Lung (tissue), 12 donors: ENCODE results near the gene C16orf89. TPM values are rescaled to one million over a fixed set of nuclear protein-coding genes. Genes with fewer than 3 reads are reported as not detected.

Experiments used
- ATAC-seq: fragments of 200-7000 bp; cut with Tn5 transposase; one replicate; pipeline ENCODE4 v1.9.1; 2020; ENCODE audit warnings: moderate number of reproducible peaks; ENCODE audit not compliant: insufficient read depth, low FRiP score
- DNase-seq, 3 donors: peaks; one replicate each; pipeline ENCODE4 v3.0.0-alpha.2; 2013 to 2017
- H3K27ac ChIP-seq, 2 donors: one replicate each; pipeline ENCODE4 v1.5.1; 2013; ENCODE audit warnings: mild to moderate bottlenecking in 2 of 2, moderate library complexity in 2 of 2, control low read depth in 1 of 2, inconsistent platforms in 1 of 2, low read depth in 1 of 2, low read length in 1 of 2
- H3K27me3 ChIP-seq, 3 donors: one replicate each; pipeline ENCODE4 v1.5.1; 2013; ENCODE audit warnings: low read length in 2 of 3; ENCODE audit not compliant: control insufficient read depth in 3 of 3, insufficient read depth in 3 of 3
- H3K36me3 ChIP-seq, 4 donors: one replicate each; pipeline ENCODE4 v1.5.1; 2013; ENCODE audit warnings: low read length in 4 of 4, mild to moderate bottlenecking in 1 of 4, moderate library complexity in 1 of 4; ENCODE audit not compliant: control insufficient read depth in 4 of 4, insufficient read depth in 4 of 4
- H3K4me1 ChIP-seq, 5 donors: one replicate each; pipeline ENCODE4 v1.5.1; 2013; ENCODE audit warnings: low read length in 5 of 5, mild to moderate bottlenecking in 2 of 5, moderate library complexity in 1 of 5; ENCODE audit not compliant: control insufficient read depth in 5 of 5, insufficient read depth in 5 of 5
- H3K4me3 ChIP-seq: one replicate; pipeline ENCODE4 v1.5.1; 2013; ENCODE audit warnings: mild to moderate bottlenecking, control low read depth, moderate library complexity
- H3K9ac ChIP-seq, 2 donors: one replicate each; pipeline ENCODE4 v1.5.1; 2013; ENCODE audit warnings: low read length in 2 of 2, control low read depth in 1 of 2; ENCODE audit not compliant: insufficient read depth in 1 of 2
- H3K9me3 ChIP-seq, 4 donors: one replicate each; pipeline ENCODE4 v1.5.1; 2013; ENCODE audit warnings: low read length in 3 of 4, mild to moderate bottlenecking in 1 of 4, moderate library complexity in 1 of 4; ENCODE audit not compliant: control insufficient read depth in 4 of 4, insufficient read depth in 3 of 4
- CTCF ChIP-seq: IDR thresholded peaks from 2 replicates; pipeline ENCODE4 v1.5.1; 2012; ENCODE audit warnings: mild to moderate bottlenecking; ENCODE audit errors: control extremely low read depth, extremely low read depth
- WGBS, 2 donors: extraction: QIAGEN DNeasy Blood & Tissue Kit; methylation state at CpG; one replicate each; pipeline ENCODE4 v1.1.7; 2013; 5-methylcytosine and 5-hydroxymethylcytosine counted together
- polyA plus RNA-seq, 2 donors: library from polyadenylated mRNA; stranded (reverse); fragments of 200-250 nt; gene quantifications; one replicate each; pipeline ENCODE4 v1.2.1, GENCODE V29; 2013
- total RNA-seq, 2 donors: library from RNA; depleted of rRNA in 1 of 2; stranded (reverse); fragments of >200 nt in 1 of 2; gene quantifications; one replicate each; pipeline ENCODE4 v1.2.1, GENCODE V29; 2014 to 2021
- donor health status: control.
- donor health status: control.
- donor health status: Bipolar disorder and iron deficiency.
- donor health status: healthy.
- donor health status: DM: yes; HTN: yes; CAD: no.

The C16orf89 gene
- total and polyA plus RNA-seq, 4 donors: 39.2 to 356 (median 97.2) TPM

GRCh38 chr16:5044011-5044540, 21.7 kb downstream of the C16orf89 start:
- Histone ChIP-seq H3K27ac (no peak overlapping the region), H3K4me1 (peaks cover 0 to 4% (median 0%) of the 10 kb centered on the region in 5 donors), H3K36me3 (peaks cover 0 to 13% (median 1%) of the 10 kb centered on the region in 4 donors), H3K4me3 (no peak overlapping the region), H3K9ac (no peak overlapping the region), H3K9me3 (no peaks in the 10 kb centered on the region), H3K27me3 (no peaks in the 10 kb centered on the region)
- ATAC-seq (no peak), DNase-seq (no peak)
- no peak for TF ChIP-seq CTCF
- 96 to 97% methylated on average over 8 of the region's 8 CpGs for WGBS, 2 donors

- Histone ChIP-seq H3K4me1 (peaks cover 0 to 4% (median 0%) of the 10 kb centered on the region in 5 donors), H3K4me3 (no peak overlapping the region), H3K27me3 (no peaks in the 10 kb centered on the region), H3K9ac (no peak overlapping the region), H3K9me3 (no peaks in the 10 kb centered on the region), H3K27ac (no peak overlapping the region), H3K36me3 (peaks cover 0 to 13% (median 1%) of the 10 kb centered on the region in 4 donors)
- WGBS, 2 donors: 76 to 84% methylated on average over 14 of the region's 14 CpGs
- no peak for TF ChIP-seq CTCF
- DNase-seq: no peak
- no peak for ATAC-seq
These were observed 23.1 kb downstream of the C16orf89 start for GRCh38 chr16:5042574-5043171.

- TF ChIP-seq CTCF: no peak
- Histone ChIP-seq H3K4me3 (no peak overlapping the region), H3K4me1 (peaks cover 0 to 4% (median 0%) of the 10 kb centered on the region in 5 donors), H3K27ac (no peak overlapping the region), H3K9me3 (no peaks in the 10 kb centered on the region), H3K36me3 (peaks cover 0 to 9% (median 1%) of the 10 kb centered on the region in 4 donors), H3K27me3 (no peaks in the 10 kb centered on the region), H3K9ac (no peak overlapping the region)
- no peak for ATAC-seq
- DNase-seq: no peak
- 78 to 84% methylated on average over 12 of the region's 12 CpGs for WGBS, 2 donors
These were observed 24.1 kb downstream of the C16orf89 start for GRCh38 chr16:5041600-5042133.
